Left ventricle myocardium inferior (tissue), 1 donor: ENCODE data around the gene ZCCHC7. TPM values are rescaled to one million over a fixed set of nuclear protein-coding genes. Genes with fewer than 3 reads are reported as not detected.

Experiments used
- DNase-seq: peaks from one replicate; pipeline ENCODE4 v3.0.0-alpha.2; 2020
- H3K27ac ChIP-seq: fragments of 200-600 bp; replicated peaks from 2 replicates; pipeline ENCODE4 v1.8.0; 2021
- H3K27me3 ChIP-seq: fragments of 200-600 bp; 2 replicates; pipeline ENCODE4 v1.8.0; 2021; ENCODE audit warnings: low read depth
- H3K36me3 ChIP-seq: fragments of 200-600 bp; 2 replicates; pipeline ENCODE4 v1.8.0; 2021
- H3K4me1 ChIP-seq: fragments of 200-600 bp; 2 replicates; pipeline ENCODE4 v1.8.0; 2021
- H3K4me3 ChIP-seq: fragments of 200-600 bp; 2 replicates; pipeline ENCODE4 v1.8.0; 2021; ENCODE audit warnings: mild to moderate bottlenecking, moderate library complexity
- H3K9me3 ChIP-seq: fragments of 200-600 bp; replicated peaks from 2 replicates; pipeline ENCODE4 v1.8.0; 2021
- intact Hi-C: fragments of 100-400 bp; cut with micrococcal nuclease; formaldehyde crosslinking; loops from one replicate; pipeline ENCODE4 v1.11.0; 2022
- total RNA-seq: library from RNA; stranded (reverse); fragmentation: NEBNext Ultra II Directional; extraction: Animal tissue kit (Norgen Biotek cat#: 25700); gene quantifications from one replicate; pipeline ENCODE4 v1.2.1, GENCODE V29; 2021
- TF ChIP-seq, protein P1 (sequence below): fragments of 200-600 bp; IDR thresholded peaks from 2 replicates; pipeline ENCODE4 v1.8.0; 2021; ENCODE audit warnings: antibody characterized with exemption, mild to moderate bottlenecking, borderline replicate concordance
- donor health status: DM: no; HTN: yes; CAD: no; lungs with severe emphysema.

Gene ZCCHC7
- total RNA-seq, 1 donor from 2014 or later: 8.1 TPM

DNA sequence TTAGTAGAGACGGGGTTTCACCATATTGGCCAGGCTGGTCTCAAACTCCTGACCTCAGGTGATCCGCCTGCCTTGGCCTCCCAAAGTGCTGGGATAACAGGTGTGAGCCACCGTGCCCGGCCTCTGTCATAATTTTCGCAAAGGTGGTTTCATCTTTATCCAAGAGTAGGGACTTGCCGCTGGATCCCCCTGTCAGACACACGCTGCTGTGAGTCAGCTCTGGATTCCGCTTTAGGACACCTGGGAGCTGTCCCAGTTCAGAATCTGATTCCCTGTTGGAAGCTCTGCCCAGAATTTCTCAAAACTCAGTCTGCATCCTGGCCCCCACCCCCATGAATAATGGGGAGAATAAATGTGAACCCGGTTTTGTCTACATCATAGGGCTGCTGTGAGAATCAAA, 284.2 kb downstream of the ZCCHC7 start:
- H3K36me3 ChIP-seq: no peaks in the 10 kb centered on the region
- H3K9me3 ChIP-seq: no peaks in the 10 kb centered on the region
- intact Hi-C loops: no loop called here
- H3K27ac ChIP-seq: peak overlapping the region; percentile 45
- no peak overlapping the region for H3K4me3 ChIP-seq
- TF ChIP-seq, protein P1, sequence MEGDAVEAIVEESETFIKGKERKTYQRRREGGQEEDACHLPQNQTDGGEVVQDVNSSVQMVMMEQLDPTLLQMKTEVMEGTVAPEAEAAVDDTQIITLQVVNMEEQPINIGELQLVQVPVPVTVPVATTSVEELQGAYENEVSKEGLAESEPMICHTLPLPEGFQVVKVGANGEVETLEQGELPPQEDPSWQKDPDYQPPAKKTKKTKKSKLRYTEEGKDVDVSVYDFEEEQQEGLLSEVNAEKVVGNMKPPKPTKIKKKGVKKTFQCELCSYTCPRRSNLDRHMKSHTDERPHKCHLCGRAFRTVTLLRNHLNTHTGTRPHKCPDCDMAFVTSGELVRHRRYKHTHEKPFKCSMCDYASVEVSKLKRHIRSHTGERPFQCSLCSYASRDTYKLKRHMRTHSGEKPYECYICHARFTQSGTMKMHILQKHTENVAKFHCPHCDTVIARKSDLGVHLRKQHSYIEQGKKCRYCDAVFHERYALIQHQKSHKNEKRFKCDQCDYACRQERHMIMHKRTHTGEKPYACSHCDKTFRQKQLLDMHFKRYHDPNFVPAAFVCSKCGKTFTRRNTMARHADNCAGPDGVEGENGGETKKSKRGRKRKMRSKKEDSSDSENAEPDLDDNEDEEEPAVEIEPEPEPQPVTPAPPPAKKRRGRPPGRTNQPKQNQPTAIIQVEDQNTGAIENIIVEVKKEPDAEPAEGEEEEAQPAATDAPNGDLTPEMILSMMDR: no peak
- H3K27me3 ChIP-seq: no peaks in the 10 kb centered on the region
- DNase-seq: no peak
- no peaks in the 10 kb centered on the region for H3K4me1 ChIP-seq

DNA sequence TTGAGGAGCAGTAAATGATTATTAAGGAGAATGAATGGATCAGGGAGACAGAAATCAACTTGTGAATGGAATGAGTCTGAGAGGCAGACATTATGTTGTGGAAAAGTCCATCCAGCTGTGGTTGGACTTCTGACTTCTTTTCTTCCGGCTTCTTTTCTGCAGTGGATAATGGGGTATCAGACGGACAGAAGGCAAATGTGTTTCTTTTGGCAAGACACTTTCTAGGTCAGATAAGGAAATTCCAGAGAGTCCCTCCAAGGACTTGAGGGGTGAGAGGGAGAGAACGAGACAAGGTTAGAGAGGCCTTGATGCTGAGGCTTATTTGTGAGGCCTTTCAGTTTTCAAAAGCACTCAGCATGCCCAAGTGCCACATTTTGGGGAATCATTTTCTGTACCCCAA, 285.0 kb downstream of the ZCCHC7 start:
- H3K36me3 ChIP-seq: no peaks in the 10 kb centered on the region
- no peaks in the 10 kb centered on the region for H3K9me3 ChIP-seq
- no peaks in the 10 kb centered on the region for H3K27me3 ChIP-seq
- H3K4me3 ChIP-seq: no peak overlapping the region
- intact Hi-C loops: no loop called here
- peak overlapping the region; percentile 45 for H3K27ac ChIP-seq
- DNase-seq: no peak
- TF ChIP-seq, protein P1: no peak
- no peaks in the 10 kb centered on the region for H3K4me1 ChIP-seq

DNA sequence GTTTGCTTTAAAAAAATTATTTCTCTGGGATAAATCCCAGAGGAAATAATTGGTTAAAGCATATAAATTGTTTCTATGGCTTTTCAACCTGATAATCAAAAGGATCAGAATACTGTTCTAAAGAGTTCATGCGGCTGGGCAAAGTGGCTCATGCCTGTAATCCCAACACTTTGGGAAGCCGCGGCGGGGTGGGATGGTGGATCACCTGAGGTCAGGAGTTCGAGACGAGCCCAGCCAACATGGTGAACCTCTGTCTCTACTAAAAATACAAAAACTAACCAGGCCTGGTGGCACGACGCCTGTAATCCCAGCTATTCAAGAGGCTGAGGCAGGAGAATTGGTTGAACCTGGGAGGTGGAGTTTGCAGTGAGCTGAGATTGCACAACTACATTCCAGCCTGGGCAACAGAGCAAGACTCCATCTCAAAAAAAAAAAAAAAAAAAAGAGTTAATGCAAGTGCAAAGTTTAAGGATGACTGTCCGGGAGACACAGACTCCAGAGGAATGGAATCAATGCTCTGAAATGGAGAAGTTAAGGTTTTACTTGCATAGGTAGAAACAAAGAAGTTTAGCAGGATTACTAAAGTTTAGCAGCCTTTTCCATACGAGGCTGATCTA, 285.5 kb downstream of the ZCCHC7 start:
- Histone ChIP-seq H3K4me3 (no peak overlapping the region), H3K4me1 (no peaks in the 10 kb centered on the region), H3K27ac (peak overlapping the region; percentile 45), H3K9me3 (no peaks in the 10 kb centered on the region), H3K36me3 (no peaks in the 10 kb centered on the region), H3K27me3 (no peaks in the 10 kb centered on the region)
- DNase-seq: no peak
- TF ChIP-seq, protein P1: no peak
- intact Hi-C loops: no loop called here

DNA sequence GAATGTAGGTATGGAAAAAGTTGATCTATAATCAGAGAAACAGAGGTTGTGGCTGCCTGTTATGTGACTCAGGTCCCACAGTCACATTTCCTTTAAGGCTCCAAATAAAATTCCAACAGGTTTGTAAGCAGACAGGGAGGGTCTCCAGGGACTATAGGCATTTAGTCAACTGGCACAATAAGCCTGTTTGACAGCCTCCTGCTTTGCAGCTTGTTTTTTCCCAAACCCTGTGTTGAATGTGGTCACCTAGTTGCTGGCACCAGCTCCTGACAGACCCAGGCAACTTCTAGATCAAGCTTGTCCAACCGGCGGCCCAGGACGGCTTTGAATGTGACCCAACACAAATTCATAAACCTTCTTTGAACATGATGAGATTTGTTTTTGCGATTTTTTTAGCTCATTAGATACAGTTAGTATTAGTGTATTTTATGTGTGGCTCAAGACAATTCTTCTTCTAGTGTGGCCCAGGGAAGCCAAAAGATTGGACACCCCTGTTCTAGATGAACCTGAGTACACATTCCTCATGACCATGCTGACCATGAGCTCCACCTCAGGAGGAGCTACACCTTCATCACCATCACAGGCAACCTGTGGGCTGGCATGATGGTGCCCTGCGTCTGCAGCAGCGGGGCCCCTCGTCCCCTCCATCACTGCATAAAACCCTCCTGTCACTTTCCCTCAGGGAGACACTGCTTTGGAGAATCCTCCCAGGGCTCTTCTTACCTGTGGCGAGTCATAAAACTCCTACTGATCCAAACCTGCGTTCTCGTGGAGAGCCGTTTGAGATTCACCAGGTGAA, 286.4 kb downstream of the ZCCHC7 start:
- H3K4me3 ChIP-seq: no peak overlapping the region
- no peaks in the 10 kb centered on the region for H3K9me3 ChIP-seq
- no peaks in the 10 kb centered on the region for H3K27me3 ChIP-seq
- no peak for DNase-seq
- intact Hi-C loops: no loop called here
- H3K4me1 ChIP-seq: peaks cover 6% of the 10 kb centered on the region
- no peaks in the 10 kb centered on the region for H3K36me3 ChIP-seq
- peak overlapping the region; percentile 45 for H3K27ac ChIP-seq
- TF ChIP-seq, protein P1: no peak

DNA sequence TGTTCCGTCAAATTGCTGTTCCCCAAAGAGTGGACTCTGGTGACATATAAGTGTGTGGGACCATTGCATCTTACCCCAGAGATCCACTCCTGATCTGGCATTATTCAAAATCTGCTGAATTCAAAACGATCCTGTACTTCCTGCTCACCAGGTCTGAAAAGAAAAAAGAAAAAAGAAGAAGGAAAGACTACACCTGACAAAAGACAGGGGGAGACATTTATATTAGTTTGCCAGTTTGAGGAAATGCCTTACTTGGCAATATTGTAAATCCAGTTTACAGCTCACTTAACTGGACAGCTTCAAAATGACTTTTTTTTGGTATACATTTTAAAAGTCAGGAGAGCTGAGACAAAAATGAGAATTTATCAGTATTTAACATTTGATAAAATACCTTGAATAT, 287.1 kb downstream of the ZCCHC7 start:
- H3K27ac ChIP-seq: no peak overlapping the region
- DNase-seq: no peak
- H3K36me3 ChIP-seq: no peaks in the 10 kb centered on the region
- TF ChIP-seq, protein P1: no peak
- no peak overlapping the region for H3K4me3 ChIP-seq
- intact Hi-C loops: no loop called here
- H3K9me3 ChIP-seq: no peaks in the 10 kb centered on the region
- H3K4me1 ChIP-seq: peaks cover 8% of the 10 kb centered on the region
- H3K27me3 ChIP-seq: no peaks in the 10 kb centered on the region

Other genes with a start within 250 kb of the ZCCHC7 start
- not detected for gene PAX5, start 86.3 kb upstream of the ZCCHC7 start, total RNA-seq